HL-60/S4 treated with phorbol 12-myristate 13-acetate at 8.2 ng/mL for 4 days and 3 days (cell line): ENCODE data around the gene PPIL6.
"Not testable (repeated sequence)": the region's sequence is repeated elsewhere in the genome, so short reads cannot be mapped to it uniquely, and the experiment has no call there.

Source experiments
- in situ Hi-C: fragments of 300-500 bp; cut with MboI; formaldehyde crosslinking; loops from 2 replicates; pipeline ENCODE4 v1.15.0; 2022; ENCODE audit warnings: low sequenced_read_pairs

PPIL6 gene

DNA sequence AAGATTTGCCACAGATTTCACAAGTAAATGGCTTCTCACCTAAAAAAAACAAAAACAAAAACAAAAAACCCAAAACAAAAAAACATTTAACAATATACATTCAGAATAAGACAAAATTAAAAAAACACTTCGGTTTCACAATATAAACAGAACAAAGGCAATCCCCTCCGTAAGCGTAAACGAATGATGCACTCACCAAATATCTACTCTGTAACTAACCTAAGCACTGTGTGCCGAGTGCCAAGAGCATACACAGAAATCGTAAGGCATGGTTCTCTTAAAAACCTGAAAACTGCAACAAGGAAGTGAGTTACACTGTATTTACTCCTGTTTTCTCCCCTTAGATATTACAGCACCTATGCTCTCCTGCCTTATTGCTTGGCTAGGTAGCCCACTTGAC lies 27.3 kb upstream of the PPIL6 start:
- in situ Hi-C loops: no loop called here

DNA sequence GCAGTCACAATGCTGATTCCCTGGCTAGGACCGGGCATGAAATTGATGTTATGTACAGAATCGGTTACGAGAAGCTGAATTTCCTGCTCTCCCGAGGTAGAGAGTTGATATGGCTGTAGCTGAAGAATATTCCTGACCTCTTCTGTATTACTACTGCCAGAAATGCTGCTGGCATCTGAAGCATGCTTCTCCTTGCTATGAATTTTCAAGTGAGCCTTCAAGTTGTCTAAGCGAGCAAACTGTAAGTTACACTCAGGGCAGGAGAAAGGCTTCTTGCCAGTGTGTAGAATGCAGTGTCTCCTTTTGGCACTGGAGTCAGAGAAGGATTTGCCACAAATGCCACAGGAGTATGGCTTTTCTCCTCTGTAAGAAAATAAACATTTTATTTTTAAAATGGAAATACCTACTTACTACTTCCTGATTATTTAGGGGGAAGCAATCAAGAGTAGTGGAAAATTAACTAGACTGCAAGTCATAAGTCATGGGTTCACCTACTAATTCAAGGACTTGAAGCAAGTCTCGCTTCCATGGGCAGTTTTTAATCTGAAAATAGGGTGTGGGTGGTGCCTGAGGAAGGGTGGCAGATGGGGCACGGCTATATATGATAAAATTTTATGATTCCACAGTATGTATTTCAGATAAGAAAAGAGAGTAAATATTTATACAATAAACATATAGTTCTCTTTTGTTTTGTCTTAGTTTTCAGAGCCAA lies 25.9 kb upstream of the PPIL6 start:
- in situ Hi-C loops: no loop called here

DNA sequence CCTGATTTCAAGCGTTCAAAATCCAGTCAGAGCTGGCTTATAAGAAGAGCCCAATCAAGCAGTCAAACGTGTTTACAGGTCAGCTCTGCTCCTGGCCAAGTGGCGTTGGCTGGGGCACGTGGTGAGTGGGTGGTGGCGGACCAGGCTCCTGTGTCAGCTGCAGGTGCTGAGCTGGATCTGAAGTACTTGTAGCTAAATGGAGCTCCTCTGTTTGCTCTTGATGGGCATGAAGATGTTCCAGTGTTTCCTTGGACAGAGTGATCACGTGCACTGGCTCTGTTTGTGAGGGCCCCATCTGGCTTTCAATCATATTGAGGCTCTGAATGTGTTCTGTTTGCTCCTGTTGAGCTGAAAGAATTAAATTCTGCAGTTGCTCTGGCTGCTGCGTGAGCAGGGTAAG lies 25.3 kb upstream of the PPIL6 start:
- in situ Hi-C loops: no loop called here

DNA sequence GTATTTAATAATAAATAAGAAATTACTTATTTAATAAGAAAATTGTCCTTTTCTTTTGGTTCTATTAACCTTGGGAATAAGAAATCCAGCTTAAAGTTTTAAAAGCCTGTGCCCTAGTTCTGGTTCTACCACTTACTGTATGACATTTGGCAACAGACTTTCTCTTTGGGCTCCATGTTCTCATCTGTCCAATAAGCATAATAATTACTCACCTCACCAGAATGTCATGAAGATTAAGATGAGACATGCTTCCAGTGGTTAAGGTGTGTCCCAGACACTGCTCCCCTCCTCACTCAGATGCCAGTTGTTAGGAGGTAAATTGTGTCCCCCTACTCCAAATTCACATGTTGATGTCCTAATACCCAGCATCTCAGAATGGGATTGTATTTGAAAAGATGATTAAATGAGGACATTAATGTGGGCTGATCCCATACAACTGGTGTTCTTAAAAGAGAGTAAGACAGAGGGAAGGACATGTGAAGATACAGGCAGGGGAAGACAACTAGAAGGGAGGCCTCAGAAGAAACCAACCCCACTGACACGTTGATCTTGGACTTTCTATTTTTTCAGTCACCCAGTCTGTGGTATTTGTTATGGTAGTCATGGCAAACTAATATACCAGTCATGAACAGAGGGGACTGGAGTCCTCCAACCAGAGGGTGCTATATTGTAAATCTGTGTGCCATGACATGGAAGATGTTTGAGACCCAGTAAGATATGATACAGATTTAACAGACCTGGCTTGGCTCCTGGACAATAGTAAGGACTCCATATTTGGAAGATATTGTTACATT lies 21.5 kb upstream of the PPIL6 start:
- in situ Hi-C loops: no loop called here

DNA sequence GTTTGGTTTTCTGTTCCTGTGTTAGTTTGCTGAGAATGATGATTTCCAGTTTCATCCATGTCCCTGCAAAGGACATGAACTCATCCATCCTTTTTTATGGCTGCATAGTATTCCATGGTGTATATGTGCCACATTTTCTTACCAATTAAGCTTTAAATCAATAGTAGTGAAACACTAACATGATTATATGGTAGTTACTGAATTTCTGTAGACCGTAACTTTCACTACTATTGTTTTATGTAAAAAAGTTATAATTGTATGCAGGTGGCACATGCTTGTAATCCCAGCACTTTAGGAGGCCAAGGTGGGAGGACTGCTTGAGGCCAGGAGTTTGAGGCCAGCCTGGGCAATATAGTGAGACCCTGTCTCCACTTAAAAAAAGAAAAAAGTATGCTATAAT lies 20.8 kb upstream of the PPIL6 start:
- in situ Hi-C loops: not testable (repeated sequence)

DNA sequence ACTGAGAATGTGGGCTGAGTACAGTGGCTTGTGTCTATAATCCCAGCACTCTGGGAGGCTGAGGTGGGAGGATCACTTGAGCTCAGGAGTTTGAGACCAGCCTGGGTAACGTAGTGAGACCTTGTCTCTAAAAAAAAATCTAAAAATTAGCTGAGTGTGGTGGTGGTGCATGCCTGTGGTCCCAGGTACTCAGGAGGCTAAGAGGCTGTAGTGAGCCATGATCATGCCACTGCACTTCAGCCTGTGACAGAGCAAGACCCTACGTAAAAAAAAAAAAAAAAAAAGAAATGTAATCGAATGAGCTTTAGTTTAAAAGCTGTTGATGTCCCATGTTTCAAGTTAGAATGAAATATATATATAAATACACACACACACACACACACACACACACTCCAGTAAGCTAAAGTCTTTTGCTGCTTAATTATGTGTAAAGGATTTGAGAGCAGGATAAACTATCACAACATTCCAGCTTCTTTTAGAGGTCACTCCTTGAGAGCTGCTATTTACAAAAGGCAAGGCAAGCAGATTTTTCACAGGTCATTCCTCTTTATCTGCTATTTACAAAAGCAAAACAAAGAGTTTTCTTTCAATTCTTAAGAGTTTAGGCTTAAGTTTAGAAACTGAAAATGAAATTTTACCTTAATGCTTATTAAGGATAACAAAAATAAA lies 19.9 kb upstream of the PPIL6 start:
- in situ Hi-C loops: no loop called here

DNA sequence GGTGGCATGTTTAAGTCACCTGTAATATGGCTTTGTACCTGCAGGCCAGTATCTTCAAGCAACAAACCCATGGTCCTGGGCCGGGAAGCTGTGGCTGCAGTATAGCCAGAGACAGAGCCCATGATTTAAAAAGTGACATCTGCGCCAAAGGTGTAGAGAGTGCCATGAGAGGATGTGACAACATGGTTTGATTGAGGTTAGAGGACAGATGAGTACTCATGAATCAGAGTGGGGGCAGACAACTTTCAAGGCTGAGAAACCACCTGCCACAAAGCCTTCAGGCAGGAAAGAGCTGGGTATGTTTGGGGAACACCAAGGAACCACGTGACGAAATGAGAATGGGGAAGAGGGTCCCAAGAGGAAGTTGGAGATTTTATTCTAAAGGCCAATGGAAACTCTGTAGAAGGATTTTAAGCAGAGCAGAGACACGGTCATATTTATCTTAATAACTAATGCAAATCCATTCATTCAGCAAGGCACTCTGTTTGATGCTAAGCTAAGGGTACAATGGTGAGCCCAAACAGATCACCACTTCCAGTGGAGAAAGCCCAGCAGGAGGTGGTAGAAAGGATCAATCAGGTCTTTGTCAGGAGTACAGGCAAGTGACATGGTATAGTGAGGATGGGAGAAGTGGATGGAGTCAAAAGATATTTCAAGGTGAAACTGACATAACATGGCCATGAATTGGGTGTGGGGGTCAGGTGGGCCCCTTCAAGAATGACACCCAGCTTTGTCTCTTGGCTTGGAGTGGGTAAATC lies 18.5 kb upstream of the PPIL6 start:
- in situ Hi-C loops: no loop called here

DNA sequence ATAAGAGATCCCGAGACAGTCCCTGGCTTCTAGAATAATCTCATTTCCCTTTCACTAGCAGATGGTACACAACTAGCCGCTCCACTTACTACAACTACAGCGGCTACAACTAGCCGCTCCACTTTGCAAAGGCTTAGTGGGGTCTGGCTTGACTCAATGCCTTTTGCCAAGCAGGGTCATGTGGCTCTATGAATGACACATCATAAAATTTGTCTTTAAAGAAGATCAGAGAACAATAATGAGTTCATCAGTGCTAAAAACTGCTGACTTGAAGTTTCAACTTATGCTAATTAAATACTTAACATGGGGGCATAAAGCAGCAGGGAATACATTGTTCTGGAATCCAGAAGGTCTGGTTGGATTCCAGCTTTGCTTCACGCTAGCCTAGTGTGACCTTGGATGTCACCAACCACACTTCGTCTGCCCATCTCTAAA lies 17.2 kb upstream of the PPIL6 start:
- in situ Hi-C loops: no loop called here

DNA sequence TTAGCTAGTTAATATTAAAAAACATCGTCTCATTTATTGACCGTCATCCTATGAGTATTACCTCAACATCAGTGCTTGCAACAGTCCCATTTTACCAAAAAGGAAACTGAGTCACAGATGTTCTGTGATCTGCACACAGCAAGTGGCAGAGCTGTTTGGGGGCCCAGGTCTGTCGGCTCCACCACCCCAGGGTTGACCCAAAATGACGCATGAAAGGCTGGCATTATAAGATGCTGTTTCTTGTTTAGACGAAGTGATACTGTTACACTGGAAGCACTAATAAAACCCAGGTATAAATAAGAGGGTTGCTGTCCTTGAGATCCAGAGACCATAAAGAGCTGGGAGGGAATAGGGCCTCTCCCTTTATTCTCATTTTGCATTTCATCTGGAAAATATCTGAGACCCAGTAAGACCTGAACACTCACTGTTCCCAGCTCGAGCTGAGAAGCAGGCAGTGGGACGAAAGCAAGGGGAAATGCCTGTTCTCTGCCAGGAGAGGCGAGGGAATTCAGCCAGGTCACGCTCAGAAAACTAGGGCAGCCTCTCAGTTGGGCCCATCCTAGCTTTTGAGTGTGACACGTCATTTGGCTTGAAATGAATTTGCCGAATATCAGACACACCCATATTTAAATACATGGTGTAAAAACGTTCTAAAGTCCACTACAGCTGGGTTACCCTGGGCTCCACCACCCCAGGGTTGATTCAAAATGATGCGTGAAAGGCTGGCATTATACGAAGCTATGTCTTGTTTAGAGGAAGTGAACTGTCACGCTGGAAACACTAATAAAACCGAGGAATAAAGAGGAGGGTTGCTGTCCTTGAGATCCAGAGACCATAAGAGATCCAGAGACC lies 16.5 kb upstream of the PPIL6 start:
- in situ Hi-C loops: no loop called here

DNA sequence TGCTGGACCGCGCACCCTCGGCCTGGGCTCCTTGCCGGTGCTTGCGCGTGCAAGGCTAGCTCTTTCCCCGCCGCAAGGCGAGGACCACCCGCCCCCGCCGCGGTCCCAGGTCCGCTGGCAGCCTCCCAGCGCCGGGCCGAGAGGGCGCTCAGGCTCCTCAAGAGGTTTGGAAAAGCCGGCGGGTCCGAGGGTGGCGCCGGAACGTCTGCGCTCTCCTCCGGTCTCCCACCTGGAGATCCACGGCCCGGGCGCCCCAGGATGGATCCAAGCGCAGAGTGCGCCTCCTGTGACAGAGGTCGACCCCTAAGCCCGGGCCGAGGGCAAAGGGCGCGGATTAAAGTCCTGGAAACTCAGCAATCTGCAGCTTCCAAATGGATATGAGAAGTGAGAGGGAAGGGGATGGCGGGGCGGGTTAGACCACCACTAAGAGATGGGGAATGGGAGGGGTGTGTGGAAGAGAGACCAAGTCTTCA lies 15.7 kb upstream of the PPIL6 start:
- in situ Hi-C loops: no loop called here

DNA sequence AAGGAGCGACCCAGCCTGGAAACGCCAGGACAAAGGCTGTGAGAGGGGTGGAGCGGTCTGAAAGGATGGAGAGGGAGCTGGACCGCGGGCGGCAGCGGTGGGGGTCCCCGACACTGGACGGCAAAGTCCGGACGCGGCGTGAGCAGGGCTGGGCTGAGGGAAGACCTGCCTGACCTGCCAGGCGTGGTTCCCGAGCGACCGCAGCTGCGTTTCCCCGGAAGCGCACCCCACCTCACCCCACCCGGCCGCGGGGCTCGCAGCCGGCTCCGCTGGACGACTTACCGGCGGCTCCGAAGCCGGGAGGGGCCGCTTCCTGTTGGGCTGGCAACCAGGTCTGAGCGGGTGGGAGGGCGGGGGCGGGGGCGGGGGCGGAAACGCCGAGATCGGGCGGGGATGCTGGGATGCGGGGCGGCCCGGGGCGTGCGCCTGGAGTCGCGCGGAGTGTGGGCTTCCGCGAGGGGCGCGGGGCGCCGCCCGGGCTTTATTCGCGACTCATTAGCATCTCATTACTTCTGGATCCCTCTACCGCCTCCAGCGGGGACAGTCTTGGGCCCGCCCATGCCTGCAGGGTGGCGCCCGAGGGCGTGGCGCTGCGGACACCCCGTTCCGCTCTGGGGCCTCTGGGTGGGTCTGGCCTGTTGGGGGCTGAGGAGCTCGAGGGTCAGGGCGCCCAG lies 15.1 kb upstream of the PPIL6 start, which contains the start of gene MICAL1:
MICAL1 (minus strand) TSS at position 336 of the 674 bp plus-strand sequence. CDS start 1,576 bp downstream, outside the sequence.
- in situ Hi-C loops: no loop called here

DNA sequence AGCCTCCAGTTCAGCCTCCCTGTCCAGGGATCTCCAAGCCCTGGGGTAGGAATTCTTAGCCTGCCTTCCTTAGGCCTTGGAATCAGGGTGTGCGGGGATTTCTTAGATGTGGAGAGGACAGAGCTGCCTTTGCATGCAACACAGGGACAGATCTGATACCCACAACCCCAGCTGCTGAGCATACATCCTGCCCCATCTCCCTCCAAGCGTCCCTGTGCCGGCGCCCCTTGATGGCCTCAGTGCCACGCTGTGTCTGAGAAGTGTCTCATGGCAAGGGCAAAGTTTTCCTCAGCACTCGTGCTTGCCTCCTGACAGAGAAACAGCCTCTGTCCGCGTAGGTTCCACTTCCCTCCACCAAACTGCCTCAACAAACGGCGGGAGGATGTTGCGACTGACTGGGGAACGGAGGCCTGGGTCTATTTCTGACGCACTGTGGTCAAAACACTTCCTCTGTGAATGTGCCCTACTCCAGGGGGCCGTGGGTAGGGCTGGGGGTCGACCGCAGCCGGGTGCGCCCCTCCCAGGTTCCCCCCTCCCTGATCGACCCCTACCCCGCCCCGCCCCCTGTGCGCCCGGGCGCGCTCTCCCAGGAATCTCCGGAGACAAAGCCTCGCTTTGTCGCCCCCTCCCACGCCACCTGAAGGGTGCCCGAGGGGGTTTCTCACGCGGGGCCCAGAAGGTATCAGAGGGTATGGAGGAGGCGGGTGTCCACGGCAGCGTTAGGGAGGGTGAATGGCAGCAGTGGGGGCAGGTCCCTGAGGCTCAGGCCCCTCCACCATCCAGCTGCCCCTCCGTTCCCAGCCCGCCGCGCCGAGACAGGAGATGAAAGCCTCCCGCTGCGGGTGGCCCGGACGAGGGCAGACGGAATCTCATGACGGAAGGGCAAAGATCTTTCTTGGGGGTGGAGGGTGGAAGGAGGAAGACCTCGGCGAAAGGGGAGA lies 14.3 kb upstream of the PPIL6 start:
- in situ Hi-C loops: no loop called here

DNA sequence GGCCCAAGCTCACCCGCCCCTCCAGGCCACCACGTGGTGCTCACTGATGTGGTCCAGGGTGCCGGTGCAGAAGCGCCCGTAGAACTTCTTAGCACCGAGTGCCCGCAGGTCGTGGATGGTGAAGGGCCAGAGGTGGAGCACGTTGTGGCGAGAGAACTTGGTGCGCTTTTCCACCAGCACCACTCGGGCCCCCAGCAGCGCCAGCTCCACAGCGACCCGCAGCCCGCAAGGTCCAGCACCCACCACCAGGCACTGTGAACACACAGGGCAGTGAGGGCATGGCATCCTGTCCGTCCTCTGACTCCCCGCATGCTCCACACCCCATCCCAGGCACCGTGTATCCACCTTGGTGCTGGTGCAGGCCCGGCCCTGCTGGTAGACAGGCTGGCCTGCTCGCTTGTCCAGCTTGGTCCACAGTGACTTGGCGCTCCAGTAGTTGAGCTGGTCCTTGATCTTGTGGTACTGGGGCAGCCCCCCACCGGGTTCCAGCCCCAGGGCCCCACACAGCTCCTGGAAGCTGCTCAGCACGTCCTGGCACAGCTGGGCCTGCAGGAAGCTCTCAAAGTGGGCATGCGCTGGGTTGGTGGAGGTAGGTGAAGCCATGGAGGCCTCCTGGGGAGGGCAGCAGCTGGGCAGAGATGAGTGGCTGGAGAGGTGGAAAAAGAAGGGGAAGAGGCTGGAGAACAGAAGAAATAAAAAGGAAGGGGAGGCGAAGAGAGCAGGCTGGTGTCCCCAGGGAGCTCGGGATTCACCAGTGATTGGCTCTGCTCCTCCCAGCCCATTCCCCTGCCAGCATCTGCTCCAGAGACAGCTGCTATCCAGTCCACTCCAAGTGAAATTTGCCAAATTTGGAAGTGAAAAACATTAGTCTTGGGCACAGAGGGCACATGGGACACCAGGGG lies 13.4 kb upstream of the PPIL6 start:
- in situ Hi-C loops: no loop called here

DNA sequence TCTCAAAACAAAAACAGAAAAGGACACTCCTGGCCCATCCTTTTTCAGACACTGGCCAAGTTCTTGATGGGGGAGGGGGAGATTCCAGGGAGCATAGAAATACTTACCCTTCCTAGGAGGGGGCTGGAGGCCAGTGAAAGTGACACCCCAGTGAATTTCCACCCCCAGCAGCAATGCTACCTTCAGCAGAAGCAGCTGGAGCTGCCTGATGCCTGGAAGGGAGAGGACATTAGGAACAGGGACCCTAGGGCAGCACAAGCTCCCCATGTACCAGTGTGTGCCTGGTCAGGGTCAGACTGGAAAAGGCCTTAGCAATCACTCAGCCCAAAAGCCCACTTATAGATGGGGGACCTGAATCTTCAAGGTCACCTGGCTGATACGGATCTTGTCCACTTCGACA lies 12.7 kb upstream of the PPIL6 start:
- in situ Hi-C loops: no loop called here

DNA sequence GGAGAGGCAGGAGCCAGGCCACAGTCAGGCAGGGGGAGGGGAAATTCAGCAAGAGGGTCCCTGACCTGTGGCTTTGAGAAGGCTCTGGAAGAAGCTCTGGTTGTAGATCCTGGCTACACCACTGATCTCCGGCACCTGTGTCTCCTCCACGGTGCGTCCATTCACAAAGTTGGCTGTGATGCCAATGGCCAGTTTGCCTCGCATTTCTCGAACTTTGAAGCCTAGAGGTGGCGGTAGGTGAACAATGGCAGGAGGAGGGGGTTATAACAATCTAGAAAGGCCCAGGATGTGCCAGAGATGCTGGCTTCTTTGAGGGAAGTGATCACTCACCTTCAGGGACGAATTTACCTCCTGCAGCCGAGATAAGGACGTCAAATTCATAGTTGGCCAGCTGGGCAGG lies 11.8 kb upstream of the PPIL6 start:
- in situ Hi-C loops: no loop called here

DNA sequence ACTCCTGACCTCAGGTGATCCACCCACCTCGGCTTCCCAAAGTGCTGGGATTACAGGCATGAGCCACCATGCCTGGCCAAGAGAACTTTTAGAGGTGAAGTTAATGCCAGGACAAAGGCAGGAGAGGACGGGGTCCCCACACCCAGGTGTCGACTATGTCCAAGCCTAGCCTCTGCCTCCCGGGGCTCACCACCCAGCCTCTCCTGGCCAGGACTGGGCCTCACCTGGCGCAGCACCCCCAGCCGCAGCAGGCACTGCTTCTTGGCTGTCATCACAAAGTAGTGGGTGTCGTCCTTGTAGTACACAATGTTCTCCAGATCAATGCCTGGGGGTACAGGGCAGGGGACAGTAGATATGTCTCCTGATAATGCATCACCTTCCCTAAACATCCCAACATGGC lies 10.9 kb upstream of the PPIL6 start:
- in situ Hi-C loops: no loop called here

DNA sequence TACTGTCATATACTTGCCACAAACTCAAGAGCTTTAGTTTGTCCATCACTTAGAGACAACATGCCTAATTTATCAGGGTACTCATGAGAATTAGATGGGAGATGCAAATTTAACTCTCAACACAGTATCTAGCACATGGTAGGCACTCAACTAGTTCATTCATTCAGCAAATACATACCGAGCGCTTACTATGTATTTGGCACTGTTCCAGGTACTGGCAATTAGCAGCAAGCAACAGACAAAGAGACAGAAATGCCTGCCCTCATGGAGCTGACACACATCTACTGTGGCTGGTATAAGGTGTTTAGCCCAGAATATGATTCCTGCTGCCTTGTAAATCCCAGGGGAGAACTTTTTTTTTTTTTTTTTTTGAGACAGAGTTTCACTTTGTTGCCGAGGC lies 10.4 kb upstream of the PPIL6 start:
- in situ Hi-C loops: no loop called here
